ENCODE results near the gene PTGER3.

Gene PTGER3

GRCh38 chr1:71049951-71050598 lies 2.5 kb upstream of the PTGER3 start:
- no peak for DNase-seq

- no peak for DNase-seq
Measured at GRCh38 chr1:71046891-71047634, 553 bp downstream of the PTGER3 start.

GRCh38 chr1:71045463-71046028 lies 2.1 kb downstream of the PTGER3 start:
- no peak for DNase-seq

GRCh38 chr1:71044833-71045232 lies 2.8 kb downstream of the PTGER3 start:
- no peak for DNase-seq

GRCh38 chr1:71043065-71043464 lies 4.6 kb downstream of the PTGER3 start:
- DNase-seq, result no peak

GRCh38 chr1:71041806-71042205 lies 5.8 kb downstream of the PTGER3 start:
- no peak for DNase-seq

- no peak for DNase-seq
Measured at GRCh38 chr1:71039661-71040262, 7.9 kb downstream of the PTGER3 start.

GRCh38 chr1:71038942-71039341 lies 8.7 kb downstream of the PTGER3 start:
- DNase-seq, result no peak

- no peak for DNase-seq
Measured at GRCh38 chr1:71037829-71038620, 9.6 kb downstream of the PTGER3 start.

GRCh38 chr1:71037066-71037465 lies 10.6 kb downstream of the PTGER3 start:
- DNase-seq, result no peak

GRCh38 chr1:71033136-71033535 lies 14.5 kb downstream of the PTGER3 start:
- no peak for DNase-seq

- no peak for DNase-seq
Measured at GRCh38 chr1:71031426-71031825, 16.2 kb downstream of the PTGER3 start.

- DNase-seq, result no peak
Measured at GRCh38 chr1:71030026-71030425, 17.6 kb downstream of the PTGER3 start.

- no peak for DNase-seq
Measured at GRCh38 chr1:71028981-71029380, 18.6 kb downstream of the PTGER3 start.

GRCh38 chr1:71027991-71028390 lies 19.6 kb downstream of the PTGER3 start:
- DNase-seq, result no peak

GRCh38 chr1:71026093-71026492 lies 21.5 kb downstream of the PTGER3 start:
- DNase-seq, result no peak

GRCh38 chr1:71023515-71023914 lies 24.1 kb downstream of the PTGER3 start:
- no peak for DNase-seq

- DNase-seq, result no peak
Measured at GRCh38 chr1:71019233-71019969, 28.2 kb downstream of the PTGER3 start.

GRCh38 chr1:71018791-71019190 lies 28.8 kb downstream of the PTGER3 start:
- DNase-seq, result no peak

GRCh38 chr1:71015745-71016144 lies 31.9 kb downstream of the PTGER3 start:
- DNase-seq, result no peak

GRCh38 chr1:71014178-71014579 lies 33.4 kb downstream of the PTGER3 start:
- DNase-seq, result no peak
